Cardiac fibroblast (primary cell): Measurements from ENCODE around the gene METTL14.
"Not testable (repeated sequence)": the region's sequence is repeated elsewhere in the genome, so short reads cannot be mapped to it uniquely, and the experiment has no call there.

Experiments used
- DNase-seq, 2 donors: peaks; one replicate each; pipeline versions ENCODE4 v3.0.0 to v3.0.0-alpha.2; 2010; ENCODE audit warnings: low read depth in 2 of 2
- H3K4me3 ChIP-seq, 2 donors: replicated peaks in 1 of 2; 1 replicate in 1 of 2; 2 replicates in 1 of 2; pipeline ENCODE4 v1.5.1; 2011; ENCODE audit warnings: low read depth in 2 of 2, low read length in 2 of 2, mild to moderate bottlenecking in 2 of 2, moderate library complexity in 1 of 2
- TF ChIP-seq, protein P1 (sequence below): IDR thresholded peaks from one replicate; pipeline ENCODE4 v1.5.1; 2011; ENCODE audit warnings: low read depth, mild to moderate bottlenecking, low read length, inconsistent platforms

METTL14 gene

DNA sequence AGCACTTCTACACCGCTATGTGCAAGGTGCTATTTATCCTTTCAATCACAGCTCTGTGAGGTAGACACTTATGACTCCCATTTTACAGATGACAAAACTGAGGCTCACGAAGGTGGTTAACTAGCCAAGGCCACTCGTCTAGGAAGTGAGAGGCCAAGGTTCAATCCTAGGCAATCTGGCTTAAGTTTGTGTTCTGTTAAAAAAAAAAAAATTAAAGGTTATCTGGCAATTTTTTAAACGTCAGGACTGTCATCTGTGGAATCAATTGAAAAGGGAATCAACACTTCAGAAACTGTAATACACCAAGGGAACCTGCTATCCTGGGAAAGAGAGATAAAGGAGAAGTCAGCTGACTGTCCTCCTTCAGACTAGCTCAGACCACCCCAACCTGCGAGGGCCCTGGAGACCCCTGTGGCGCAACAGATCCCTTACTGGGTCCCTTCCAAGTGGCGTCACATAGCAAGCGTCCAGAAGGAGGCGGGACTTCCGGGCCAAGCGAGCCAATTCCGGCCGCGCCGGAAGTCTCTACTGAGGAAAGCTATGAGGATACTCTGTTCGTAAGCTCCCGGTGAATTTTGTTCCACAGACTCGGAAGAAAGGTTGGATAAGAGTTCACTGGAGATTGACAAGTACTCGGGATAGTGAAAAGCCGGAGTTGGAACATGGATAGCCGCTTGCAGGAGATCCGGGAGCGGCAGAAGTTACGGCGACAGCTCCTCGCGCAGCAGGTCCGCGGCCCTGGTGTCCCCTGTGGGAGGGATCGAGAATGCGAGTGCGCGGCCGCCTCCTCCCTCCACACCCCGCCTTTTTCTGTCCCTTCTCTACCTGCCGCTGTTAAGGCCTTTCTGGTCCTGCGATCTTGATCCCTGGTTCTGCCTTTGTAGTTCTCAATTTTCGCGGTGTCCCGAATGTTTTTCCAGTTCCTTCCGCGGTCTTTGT is at the start of gene METTL14:
Gene METTL14 (plus strand): TSS at position 520 of the 939 bp plus-strand sequence. CDS start 143 bp downstream, at position 663.
- peak; percentile 94 to 95 for DNase-seq
- TF ChIP-seq, protein P1, sequence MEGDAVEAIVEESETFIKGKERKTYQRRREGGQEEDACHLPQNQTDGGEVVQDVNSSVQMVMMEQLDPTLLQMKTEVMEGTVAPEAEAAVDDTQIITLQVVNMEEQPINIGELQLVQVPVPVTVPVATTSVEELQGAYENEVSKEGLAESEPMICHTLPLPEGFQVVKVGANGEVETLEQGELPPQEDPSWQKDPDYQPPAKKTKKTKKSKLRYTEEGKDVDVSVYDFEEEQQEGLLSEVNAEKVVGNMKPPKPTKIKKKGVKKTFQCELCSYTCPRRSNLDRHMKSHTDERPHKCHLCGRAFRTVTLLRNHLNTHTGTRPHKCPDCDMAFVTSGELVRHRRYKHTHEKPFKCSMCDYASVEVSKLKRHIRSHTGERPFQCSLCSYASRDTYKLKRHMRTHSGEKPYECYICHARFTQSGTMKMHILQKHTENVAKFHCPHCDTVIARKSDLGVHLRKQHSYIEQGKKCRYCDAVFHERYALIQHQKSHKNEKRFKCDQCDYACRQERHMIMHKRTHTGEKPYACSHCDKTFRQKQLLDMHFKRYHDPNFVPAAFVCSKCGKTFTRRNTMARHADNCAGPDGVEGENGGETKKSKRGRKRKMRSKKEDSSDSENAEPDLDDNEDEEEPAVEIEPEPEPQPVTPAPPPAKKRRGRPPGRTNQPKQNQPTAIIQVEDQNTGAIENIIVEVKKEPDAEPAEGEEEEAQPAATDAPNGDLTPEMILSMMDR = no peak
- peak within 1 kb of the TSS; percentile 75 to 80 for H3K4me3 ChIP-seq

DNA sequence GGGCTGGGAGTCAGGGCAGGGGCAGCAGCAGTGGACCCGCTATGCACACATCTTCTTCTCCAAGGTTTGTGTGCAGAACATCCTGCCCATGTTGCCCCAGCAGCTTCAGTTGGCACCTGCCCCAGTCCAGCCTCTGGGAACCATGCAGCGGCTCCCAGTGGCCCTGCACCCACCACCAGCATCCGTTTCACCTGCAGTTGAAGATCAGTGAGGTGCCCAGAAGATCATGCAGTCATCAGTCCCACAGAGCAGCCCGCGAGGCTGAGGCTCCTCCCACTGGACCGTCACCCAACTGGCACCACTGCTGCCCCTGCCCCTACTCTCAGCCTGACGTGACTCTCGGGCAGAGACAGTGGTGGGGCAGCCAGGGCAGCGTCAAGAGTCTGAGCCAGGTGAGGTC is 49.1 kb upstream of the METTL14 start:
- not testable (repeated sequence) for DNase-seq, H3K4me3 ChIP-seq

DNA sequence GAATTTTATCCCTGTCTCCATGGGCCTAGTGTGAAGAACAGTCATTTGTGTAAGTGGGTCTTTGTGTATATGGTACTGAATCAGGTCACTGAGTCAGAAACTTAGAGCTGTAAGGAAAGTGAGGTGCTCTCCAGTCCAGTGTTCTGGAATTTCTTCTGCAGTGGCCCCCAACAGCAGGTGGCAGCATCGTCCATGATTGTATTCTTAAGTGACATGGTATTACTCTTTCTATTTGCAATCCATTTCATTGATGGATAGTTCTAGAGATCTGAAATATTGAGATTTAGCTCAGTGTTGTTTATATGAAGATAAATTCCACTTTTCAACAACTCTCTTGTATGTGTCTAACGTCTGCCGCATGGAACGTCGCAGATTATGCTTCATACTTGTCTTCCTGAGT is 20.5 kb upstream of the METTL14 start:
- DNase-seq = peak; percentile 37 to 43
- TF ChIP-seq, protein P1 = peak; percentile 32
- not testable (repeated sequence) for H3K4me3 ChIP-seq

DNA sequence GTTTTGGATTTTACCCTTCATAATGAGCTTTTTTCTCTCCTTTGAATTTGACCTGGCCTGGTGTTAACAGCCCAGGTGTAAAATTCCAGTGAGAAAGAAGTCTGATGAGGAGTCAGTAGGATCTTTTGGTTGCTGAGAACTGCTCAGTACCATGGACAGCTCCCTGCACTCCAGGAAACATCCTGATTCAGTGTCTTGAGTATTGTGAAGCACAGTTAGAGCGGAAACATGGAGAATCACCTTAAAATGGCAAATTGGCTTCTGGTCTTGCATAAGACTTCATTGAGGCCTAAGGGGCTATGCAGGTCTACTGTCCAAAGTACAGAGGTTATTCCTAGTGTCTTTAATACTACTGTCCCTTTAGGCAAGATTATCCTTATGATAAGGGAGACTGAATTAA is 16.0 kb upstream of the METTL14 start:
- DNase-seq = peak; percentile 80 to 82
- H3K4me3 ChIP-seq = not testable (repeated sequence)

DNA sequence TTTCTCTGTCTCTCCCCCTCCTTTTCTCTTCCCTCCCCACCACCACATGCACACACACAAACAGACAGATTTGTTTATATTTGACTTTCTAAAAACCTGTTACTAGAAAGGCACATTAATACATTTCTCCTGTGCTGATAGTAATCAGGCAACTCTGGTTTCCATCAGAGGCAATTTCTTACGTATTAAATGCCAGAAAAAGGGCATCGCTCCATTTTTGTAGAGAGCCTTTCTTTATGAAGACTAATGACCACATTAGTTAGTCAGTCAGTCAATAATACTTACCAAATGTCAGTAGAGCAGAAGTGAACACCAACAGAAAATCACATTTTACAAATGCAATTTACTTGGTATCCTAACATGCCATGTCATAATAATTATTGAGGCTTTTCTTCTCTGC is 14.2 kb upstream of the METTL14 start:
- not testable (repeated sequence) for H3K4me3 ChIP-seq

DNA sequence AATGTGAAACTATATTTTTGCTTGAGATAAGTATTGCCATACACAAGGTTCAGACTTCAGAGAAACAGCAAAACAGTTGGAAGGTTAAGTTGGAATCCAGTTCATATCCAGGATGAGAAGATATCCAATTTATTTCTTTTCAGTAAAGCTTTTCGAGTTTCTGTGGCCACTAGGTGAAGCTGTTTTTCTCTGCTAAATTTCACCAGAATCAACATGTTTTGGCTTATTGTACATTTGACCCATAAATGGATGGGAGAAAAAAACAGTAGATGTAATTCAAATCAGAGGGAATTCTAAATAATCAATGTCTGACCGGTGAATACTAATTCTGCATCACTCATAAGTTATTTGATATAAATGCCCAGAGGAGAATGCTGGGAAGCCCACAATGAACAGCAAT is 9.1 kb upstream of the METTL14 start:
- TF ChIP-seq, protein P1 = no peak
- no peak overlapping the region for H3K4me3 ChIP-seq
- DNase-seq = peak in 1 of 2 donors; percentile 5

More for the DNA sequence above, 14.2 kb upstream of the METTL14 start:
- not testable (repeated sequence) for DNase-seq

DNA sequence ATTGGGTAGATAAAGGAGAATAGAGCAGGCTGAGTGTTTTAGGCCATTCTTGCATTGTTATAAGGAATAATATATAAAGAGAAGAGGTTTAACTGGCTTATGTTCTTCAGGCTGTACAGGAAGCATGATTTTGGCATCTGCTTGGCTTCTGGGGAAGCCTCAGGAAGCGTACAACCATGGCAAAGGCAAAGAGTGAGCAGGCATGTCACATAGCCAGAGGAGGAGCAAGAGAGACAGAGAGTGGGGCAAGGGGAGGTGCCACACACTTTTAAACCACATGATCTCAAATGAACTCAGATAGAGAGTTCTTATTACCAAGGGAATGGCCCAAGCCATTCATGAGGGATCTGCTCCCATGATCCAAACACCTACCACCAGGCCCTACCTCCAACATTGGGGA is 4.4 kb upstream of the METTL14 start:
- H3K4me3 ChIP-seq = no peak overlapping the region
- TF ChIP-seq, protein P1 = no peak
- no peak for DNase-seq

DNA sequence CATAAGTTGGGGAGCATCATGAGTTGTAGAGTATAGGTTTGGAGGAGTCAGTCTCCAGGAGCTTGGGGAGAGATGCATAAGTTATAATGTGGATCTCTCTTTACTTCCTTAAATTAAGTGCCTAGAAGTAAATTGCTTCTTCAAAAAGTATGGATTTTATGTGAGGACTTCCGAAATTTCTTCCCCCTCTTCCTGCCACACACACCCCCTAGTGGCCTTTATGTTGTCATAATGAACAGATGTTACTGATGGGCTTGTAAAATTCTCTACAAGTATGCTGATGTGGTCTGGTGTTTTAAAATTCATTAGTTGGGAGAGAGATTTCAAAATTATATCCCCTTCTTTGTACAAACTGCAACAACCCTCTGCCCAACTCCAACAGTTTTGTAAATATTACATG is 2.3 kb upstream of the METTL14 start:
- TF ChIP-seq, protein P1 = peak; percentile 53
- peak; percentile 54 to 60 for DNase-seq
- H3K4me3 ChIP-seq = no peak overlapping the region
